CD14-positive monocyte (primary cell): ENCODE results near the gene MCF2L. TPM values are rescaled to one million over a fixed set of nuclear protein-coding genes. Genes with fewer than 3 reads are reported as not detected.

ENCODE experiments used
- DNase-seq, 3 donors: peaks; one replicate each; pipeline ENCODE4 v3.0.0-alpha.2; 2011 to 2022
- H2AFZ ChIP-seq: 2 replicates; pipeline ENCODE4 v1.6.0; 2012; ENCODE audit warnings: mild to moderate bottlenecking, low read depth, low read length, inconsistent platforms; ENCODE audit not compliant: insufficient read depth, poor library complexity, severe bottlenecking
- H3K27ac ChIP-seq, 2 donors: 1 replicate in 1 of 2; 2 replicates in 1 of 2; pipeline ENCODE4 v1.5.1; 2012 to 2013; ENCODE audit warnings: low read length in 2 of 2, control low read depth in 1 of 2, inconsistent platforms in 1 of 2, low read depth in 1 of 2, mild to moderate bottlenecking in 1 of 2
- H3K27me3 ChIP-seq, 2 donors: one replicate each; pipeline versions ENCODE4 v1.6.0 to v1.6.1; 2011 to 2013; ENCODE audit warnings: low read length in 2 of 2; ENCODE audit not compliant: control insufficient read depth in 2 of 2, insufficient read depth in 2 of 2
- H3K36me3 ChIP-seq, 2 donors: replicated peaks in 1 of 2; 1 replicate in 1 of 2; 2 replicates in 1 of 2; pipeline versions ENCODE4 v1.5.1 to v1.6.1; 2012 to 2013; ENCODE audit warnings: low read length in 2 of 2, control low read depth in 1 of 2, inconsistent platforms in 1 of 2, mild to moderate bottlenecking in 1 of 2; ENCODE audit not compliant: insufficient read depth in 2 of 2, control insufficient read depth in 1 of 2
- H3K4me1 ChIP-seq, 2 donors: 1 replicate in 1 of 2; 2 replicates in 1 of 2; pipeline versions ENCODE4 v1.5.1 to v1.6.1; 2012 to 2013; ENCODE audit warnings: low read length in 2 of 2, control low read depth in 1 of 2, inconsistent platforms in 1 of 2, mild to moderate bottlenecking in 1 of 2, moderate library complexity in 1 of 2; ENCODE audit not compliant: insufficient read depth in 2 of 2, control insufficient read depth in 1 of 2
- H3K4me2 ChIP-seq: replicated peaks from 2 replicates; pipeline ENCODE3; 2012; ENCODE audit warnings: low read length, moderate library complexity, mild to moderate bottlenecking; ENCODE audit not compliant: poor library complexity, severe bottlenecking; ENCODE audit errors: extremely low read depth
- H3K4me3 ChIP-seq, 3 experiments: fragments of 200-600 bp in 1 of 3; sonication (generic) in 1 of 3; replicated peaks in 1 of 3; 1 replicate in 2 of 3; 2 replicates in 1 of 3; pipeline ENCODE4 v1.5.1; 2011 to 2013; ENCODE audit warnings: low read length in 3 of 3, mild to moderate bottlenecking in 3 of 3, control low read depth in 2 of 3, low read depth in 2 of 3, inconsistent platforms in 1 of 3, moderate library complexity in 1 of 3
- H3K79me2 ChIP-seq: 2 replicates; pipeline ENCODE4 v1.6.0; 2012; ENCODE audit warnings: mild to moderate bottlenecking, control low read depth, inconsistent platforms, low read length, moderate library complexity; ENCODE audit not compliant: insufficient read depth
- H3K9ac ChIP-seq: 2 replicates; pipeline ENCODE4 v1.6.0; 2017; ENCODE audit warnings: low read length, mild to moderate bottlenecking; ENCODE audit not compliant: insufficient read depth, poor library complexity, severe bottlenecking
- H3K9me3 ChIP-seq, 2 donors: replicated peaks in 1 of 2; 1 replicate in 1 of 2; 2 replicates in 1 of 2; pipeline versions ENCODE4 v1.5.1 to v1.6.1; 2012 to 2013; ENCODE audit warnings: low read length in 2 of 2, control low read depth in 1 of 2; ENCODE audit not compliant: control insufficient read depth in 1 of 2, insufficient read depth in 1 of 2
- H4K20me1 ChIP-seq: 2 replicates; pipeline ENCODE4 v1.6.0; 2012; ENCODE audit warnings: mild to moderate bottlenecking, low read length, control low read depth, moderate library complexity; ENCODE audit not compliant: insufficient read depth
- H3K27ac Mint-ChIP-seq, 7 donors: one replicate each; pipeline ENCODE4 v1.8.0; 2020; ENCODE audit warnings: mild to moderate bottlenecking in 7 of 7, mixed read lengths in 7 of 7, moderate library complexity in 6 of 7, inconsistent platforms in 2 of 7
- H3K27me3 Mint-ChIP-seq, 3 donors: one replicate each; pipeline ENCODE4 v1.8.0; 2021 to 2022; ENCODE audit warnings: low read depth in 3 of 3, mild to moderate bottlenecking in 3 of 3, mixed read lengths in 3 of 3, moderate library complexity in 3 of 3, inconsistent platforms in 1 of 3
- H3K36me3 Mint-ChIP-seq, 2 donors: one replicate each; pipeline ENCODE4 v1.8.0; 2020; ENCODE audit warnings: mixed read lengths in 2 of 2, inconsistent platforms in 1 of 2, mild to moderate bottlenecking in 1 of 2
- H3K4me1 Mint-ChIP-seq: one replicate; pipeline ENCODE4 v1.8.0; 2020; ENCODE audit warnings: mild to moderate bottlenecking, mixed read lengths
- H3K4me3 Mint-ChIP-seq, 2 donors: one replicate each; pipeline ENCODE4 v1.8.0; 2020; ENCODE audit warnings: mild to moderate bottlenecking in 2 of 2, mixed read lengths in 2 of 2, moderate library complexity in 1 of 2
- H3K9me3 Mint-ChIP-seq, 7 donors: one replicate each; pipeline ENCODE4 v1.8.0; 2020 to 2022; ENCODE audit warnings: mixed read lengths in 7 of 7, mild to moderate bottlenecking in 6 of 7, moderate library complexity in 6 of 7, inconsistent platforms in 2 of 7
- WGBS: methylation state at CpG from one replicate; pipeline ENCODE4 v1.1.5; 2013; ENCODE audit warnings: missing lambda C conversion rate; ENCODE audit not compliant: insufficient coverage; 5-methylcytosine and 5-hydroxymethylcytosine counted together
- intact Hi-C, 2 donors: fragments of 100-400 bp; cut with micrococcal nuclease; formaldehyde crosslinking; loops; one replicate each; pipeline versions ENCODE4 v1.15.0 to v1.15.1; 2023
- polyA plus RNA-seq, 3 donors: library from polyadenylated mRNA; depleted of rRNA in 1 of 3; unstranded in 2 of 3; stranded (reverse) in 1 of 3; fragments of 300-500 nt in 2 of 3; fragments of >200 nt in 1 of 3; fragmentation: Illumina TruSeq in 2 of 3; gene quantifications; 1 replicate in 2 of 3; 2 replicates in 1 of 3; pipeline ENCODE4 v1.2.3, GENCODE V29; 2012 to 2021
- TF ChIP-seq, protein P1 (sequence below): fragments of 200-600 bp; IDR thresholded peaks from one replicate; pipeline ENCODE4 v1.8.0; 2022; ENCODE audit warnings: antibody characterized with exemption, mild to moderate bottlenecking

MCF2L gene
- polyA plus RNA-seq, 3 donors = not detected

GRCh38 chr13:113102727-113103126, 133.7 kb downstream of the MCF2L start:
- Mint-ChIP-seq H3K27me3 (peaks cover 0 to 5% (median 4%) of the 10 kb centered on the region in 3 donors), H3K4me3 (no peak overlapping the region), H3K4me1 (no peaks in the 10 kb centered on the region), H3K36me3 (no peaks in the 10 kb centered on the region), H3K9me3 (peaks cover 0 to 3% (median 0%) of the 10 kb centered on the region in 7 donors), H3K27ac (no peak overlapping the region)
- Histone ChIP-seq H3K36me3 (no peaks in the 10 kb centered on the region), H3K27ac (no peak overlapping the region), H4K20me1 (no peaks in the 10 kb centered on the region), H3K27me3 (no peaks in the 10 kb centered on the region), H3K79me2 (no peaks in the 10 kb centered on the region), H2AFZ (no peak overlapping the region), H3K4me2 (no peak overlapping the region), H3K9ac (no peak overlapping the region), H3K4me3 (no peak overlapping the region), H3K4me1 (no peaks in the 10 kb centered on the region), H3K9me3 (peaks cover 0 to 5% of the 10 kb centered on the region in 2 donors)
- intact Hi-C loops = no loop called here
- TF ChIP-seq, protein P1, sequence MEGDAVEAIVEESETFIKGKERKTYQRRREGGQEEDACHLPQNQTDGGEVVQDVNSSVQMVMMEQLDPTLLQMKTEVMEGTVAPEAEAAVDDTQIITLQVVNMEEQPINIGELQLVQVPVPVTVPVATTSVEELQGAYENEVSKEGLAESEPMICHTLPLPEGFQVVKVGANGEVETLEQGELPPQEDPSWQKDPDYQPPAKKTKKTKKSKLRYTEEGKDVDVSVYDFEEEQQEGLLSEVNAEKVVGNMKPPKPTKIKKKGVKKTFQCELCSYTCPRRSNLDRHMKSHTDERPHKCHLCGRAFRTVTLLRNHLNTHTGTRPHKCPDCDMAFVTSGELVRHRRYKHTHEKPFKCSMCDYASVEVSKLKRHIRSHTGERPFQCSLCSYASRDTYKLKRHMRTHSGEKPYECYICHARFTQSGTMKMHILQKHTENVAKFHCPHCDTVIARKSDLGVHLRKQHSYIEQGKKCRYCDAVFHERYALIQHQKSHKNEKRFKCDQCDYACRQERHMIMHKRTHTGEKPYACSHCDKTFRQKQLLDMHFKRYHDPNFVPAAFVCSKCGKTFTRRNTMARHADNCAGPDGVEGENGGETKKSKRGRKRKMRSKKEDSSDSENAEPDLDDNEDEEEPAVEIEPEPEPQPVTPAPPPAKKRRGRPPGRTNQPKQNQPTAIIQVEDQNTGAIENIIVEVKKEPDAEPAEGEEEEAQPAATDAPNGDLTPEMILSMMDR = no peak
- WGBS = 93% methylated on average over 10 of the region's 12 CpGs
- DNase-seq = no peak

- TF ChIP-seq, protein P1 = no peak
- Histone ChIP-seq H3K27me3 (no peaks in the 10 kb centered on the region), H3K4me1 (no peaks in the 10 kb centered on the region), H3K4me2 (no peak overlapping the region), H3K9ac (no peak overlapping the region), H4K20me1 (no peaks in the 10 kb centered on the region), H3K36me3 (no peaks in the 10 kb centered on the region), H2AFZ (no peak overlapping the region), H3K4me3 (no peak overlapping the region), H3K27ac (no peak overlapping the region), H3K9me3 (peaks cover 1 to 8% of the 10 kb centered on the region in 2 donors), H3K79me2 (no peaks in the 10 kb centered on the region)
- H3K36me3 Mint-ChIP-seq = no peaks in the 10 kb centered on the region
- H3K27me3 Mint-ChIP-seq = peaks cover 0 to 7% (median 4%) of the 10 kb centered on the region in 3 donors
- no peak for DNase-seq
- 89% methylated on average over 8 of the region's 9 CpGs for WGBS
- H3K9me3 Mint-ChIP-seq = peaks cover 0 to 4% (median 2%) of the 10 kb centered on the region in 7 donors
- no peak overlapping the region for H3K27ac Mint-ChIP-seq
- intact Hi-C loops = no loop called here
- no peak overlapping the region for H3K4me3 Mint-ChIP-seq
- no peaks in the 10 kb centered on the region for H3K4me1 Mint-ChIP-seq
Observed at GRCh38 chr13:113103646-113104045, 134.6 kb downstream of the MCF2L start.
